HepG2 (cell line): Measurements from ENCODE around the gene SERPINA3. TPM values are rescaled to one million over a fixed set of nuclear protein-coding genes. Genes with fewer than 3 reads are reported as not detected.
A peak's percentile ranks its signal among the peaks of the same experiment; 100 is the strongest.

Experiments
- ATAC-seq: fragments of 200-7000 bp; cut with Tn5 transposase; 3 replicates; pipeline ENCODE4 v1.9.1; 2020; ENCODE audit warnings: mild to moderate bottlenecking, moderate library complexity
- BruUV-seq: library from RNA; stranded (reverse); fragments of 400-500 nt; replicated peaks from 2 replicates; lab custom pipeline; 2021; lab: Mats Ljungman, UMichigan
- CTCF ChIA-PET: fragments of 300-600 bp; formaldehyde crosslinking; extraction: SDS; loops from one replicate; lab custom pipeline; 2021; ENCODE audit warnings: low total read pairs, inconsistent platforms, low intra/inter-chr PET ratio; lab: Yijun Ruan, JAX
- POLR2A ChIA-PET: fragments of 350-600 bp; sonication (Branson Sonifier 250); formaldehyde crosslinking; loops from one replicate; lab custom pipeline; 2020; ENCODE audit warnings: antibody characterized with exemption, inconsistent platforms; lab: Yijun Ruan, JAX
- DNase-seq: peaks from one replicate; pipeline ENCODE4 v3.0.0-alpha.2; 2015; ENCODE audit warnings: low spot score
- FAIRE-seq: peaks from 3 replicates; lab custom pipeline; 2011; peaks lifted over from hg19 to GRCh38; lab: Jason Lieb, UNC
- H2AFZ ChIP-seq: one replicate; pipeline ENCODE4 v1.6.1; 2011; ENCODE audit warnings: low read length, inconsistent platforms
- H3K27ac ChIP-seq: fragments of 300-600 bp; 3 replicates; pipeline ENCODE4 v1.8.0; 2011; ENCODE audit warnings: mixed run types, mild to moderate bottlenecking, mixed read lengths, low read length, inconsistent platforms; ENCODE audit not compliant: insufficient read depth; ENCODE audit errors: extremely low read length
- H3K27me3 ChIP-seq, 2 experiments: fragments of 200-600 bp in 1 of 2; 2 replicates in 1 of 2; 3 replicates in 1 of 2; pipeline versions ENCODE4 v1.6.0 to v1.8.0; 2011; ENCODE audit warnings: low read length in 2 of 2, mild to moderate bottlenecking in 2 of 2, moderate library complexity in 2 of 2, inconsistent platforms in 1 of 2; ENCODE audit not compliant: insufficient read depth in 2 of 2, control insufficient read depth in 1 of 2
- H3K36me3 ChIP-seq, 2 experiments: fragments of 200-600 bp in 1 of 2; replicated peaks in 1 of 2; 2 replicates in 1 of 2; 3 replicates in 1 of 2; pipeline versions ENCODE4 v1.5.1 to v1.8.0; 2011; ENCODE audit warnings: low read length in 2 of 2, inconsistent platforms in 1 of 2; ENCODE audit not compliant: insufficient read depth in 2 of 2, control insufficient read depth in 1 of 2
- H3K4me1 ChIP-seq: 2 replicates; pipeline ENCODE4 v1.5.1; 2012; ENCODE audit warnings: low read length, inconsistent platforms; ENCODE audit not compliant: insufficient read depth
- H3K4me2 ChIP-seq: 2 replicates; pipeline ENCODE4 v1.6.0; 2011; ENCODE audit warnings: low read depth, low read length, inconsistent platforms
- H3K4me3 ChIP-seq, 3 experiments: fragments of 200-600 bp in 1 of 3; sonication (generic), shearing (Covaris generic) in 1 of 3; replicated peaks in 1 of 3; 2 replicates each; pipeline ENCODE4 v1.5.1; 2011 to 2016; ENCODE audit warnings: low read length in 3 of 3, inconsistent platforms in 2 of 3, low read depth in 2 of 3, mild to moderate bottlenecking in 2 of 3, control low read depth in 1 of 3, mixed read lengths in 1 of 3; ENCODE audit not compliant: insufficient read depth in 1 of 3
- H3K79me2 ChIP-seq: one replicate; pipeline ENCODE4 v1.6.1; 2011; ENCODE audit warnings: low read length, inconsistent platforms; ENCODE audit not compliant: insufficient read depth
- H3K9ac ChIP-seq: 2 replicates; pipeline ENCODE4 v1.6.0; 2011; ENCODE audit warnings: mild to moderate bottlenecking, low read depth, low read length, inconsistent platforms; ENCODE audit not compliant: insufficient read depth
- H3K9me3 ChIP-seq: 2 replicates; pipeline ENCODE4 v1.5.1; 2012; ENCODE audit warnings: mild to moderate bottlenecking, low read length
- H4K20me1 ChIP-seq: 2 replicates; pipeline ENCODE4 v1.6.0; 2011; ENCODE audit warnings: inconsistent platforms, mild to moderate bottlenecking, low read length, moderate library complexity; ENCODE audit not compliant: insufficient read depth
- AGO2 ChIP-seq: fragments of 200-400 bp; formaldehyde crosslinking; optimal IDR thresholded peaks from 2 replicates; pipeline ENCODE3; 2017; ENCODE audit warnings: mild to moderate bottlenecking, low read depth, low read length, moderate library complexity
- ARNT2 ChIP-seq: sonication (generic); formaldehyde crosslinking; IDR thresholded peaks from 2 replicates; pipeline ENCODE4 v1.8.0; 2022; ENCODE audit warnings: mild to moderate bottlenecking, low read depth, missing genetic modification reagents, moderate library complexity
- CHD2 ChIP-seq: IDR thresholded peaks from 2 replicates; pipeline ENCODE4 v1.6.1; 2011; ENCODE audit warnings: low read depth, low read length, improper control_type of control experiment
- CREB1 ChIP-seq, 2 experiments: fragments of 450-650 bp in 1 of 2; IDR thresholded peaks; 2 replicates each; pipeline ENCODE4 v1.6.1; 2016 to 2017; ENCODE audit warnings: control low read depth in 1 of 2, mild to moderate bottlenecking in 1 of 2, missing compliant biosample characterization in 1 of 2, missing genetic modification characterization in 1 of 2
- FOSL1 ChIP-seq: sonication (generic); formaldehyde crosslinking; IDR thresholded peaks from 2 replicates; pipeline ENCODE4 v1.9.0; 2021; ENCODE audit warnings: missing genetic modification reagents, borderline replicate concordance
- FOXA1 ChIP-seq, 2 experiments: fragments of 450-650 bp in 1 of 2; sonication (generic) in 1 of 2; formaldehyde crosslinking in 1 of 2; IDR thresholded peaks; 2 replicates each; pipeline versions ENCODE4 v1.4.0 to v1.6.1; 2016 to 2020; ENCODE audit warnings: missing genetic modification reagents in 1 of 2
- GPN1 ChIP-seq: sonication (generic); formaldehyde crosslinking; IDR thresholded peaks from 2 replicates; pipeline ENCODE4 v1.5.1; 2020; ENCODE audit warnings: missing genetic modification reagents, borderline replicate concordance
- RBFOX2 ChIP-seq: fragments of 200-400 bp; formaldehyde crosslinking; IDR thresholded peaks from 2 replicates; pipeline ENCODE4 v1.6.1; 2017; ENCODE audit warnings: low read depth, mild to moderate bottlenecking, low read length
- SRSF1 ChIP-seq: fragments of 200-400 bp; formaldehyde crosslinking; optimal IDR thresholded peaks from 2 replicates; pipeline ENCODE3; 2017; ENCODE audit warnings: mild to moderate bottlenecking, low read depth, low read length, moderate library complexity
- ZNF674 ChIP-seq: sonication (generic); formaldehyde crosslinking; IDR thresholded peaks from 2 replicates; pipeline ENCODE4 v1.5.0; 2020; ENCODE audit warnings: low read depth, mild to moderate bottlenecking, missing genetic modification reagents
- ZNF768 ChIP-seq: sonication (generic); formaldehyde crosslinking; IDR thresholded peaks from 2 replicates; pipeline ENCODE4 v1.4.0; 2020; ENCODE audit warnings: missing genetic modification reagents
- WGBS: methylation state at CpG from one replicate; pipeline ENCODE4 v1.1.6; 2017; ENCODE audit warnings: low lambda C conversion rate; 5-methylcytosine and 5-hydroxymethylcytosine counted together
- in situ Hi-C: cut with HindIII; loops from 2 replicates; pipeline ENCODE4 v1.10.0; 2017; ENCODE audit warnings: low pct_unique_long_range_greater_than_20kb; ENCODE audit not compliant: extremely low pct_ligation_motif_present
- intact Hi-C: fragments of 100-400 bp; cut with micrococcal nuclease; formaldehyde crosslinking; loops from one replicate; pipeline ENCODE4 v1.10.0; 2022; ENCODE audit not compliant: unreplicated experiment
- polyA plus RNA-seq, 8 experiments: library from polyadenylated mRNA; depleted of rRNA in 3 of 8; stranded (reverse) in 7 of 8; unstranded in 1 of 8; fragments of >200 nt; fragmentation: Illumina TruSeq in 4 of 8; extraction: Trizol in 4 of 8; gene quantifications; 2 replicates each; pipeline versions ENCODE4 v1.2.1 to v1.2.3, GENCODE V29; 2011 to 2016; ENCODE audit warnings: low read depth in 4 of 8, missing spikeins in 1 of 8, mixed read lengths in 1 of 8; ENCODE audit not compliant: insufficient read depth in 1 of 8
- total RNA-seq, 5 experiments: library from RNA; depleted of rRNA; stranded (reverse); fragments of >200 nt; fragmentation: Illumina TruSeq; extraction: Trizol; gene quantifications; 2 replicates each; pipeline ENCODE4 v1.2.3, GENCODE V29; 2016; ENCODE audit warnings: low read depth in 1 of 5
- TF ChIP-seq, protein P1 (sequence below): fragments of 450-650 bp; IDR thresholded peaks from 2 replicates; pipeline ENCODE4 v1.6.1; 2017; ENCODE audit warnings: mild to moderate bottlenecking
- TF ChIP-seq, protein P2 (sequence below): sonication (generic); formaldehyde crosslinking; IDR thresholded peaks from 2 replicates; pipeline ENCODE4 v1.5.1; 2020; ENCODE audit warnings: mild to moderate bottlenecking, missing genetic modification reagents, moderate library complexity

Gene SERPINA3
- total and polyA plus RNA-seq, 2 of the 13 experiments (the other 11 are each of a cell fraction or from before 2014, with no cell fraction given): 825 to 2,200 TPM

DNA sequence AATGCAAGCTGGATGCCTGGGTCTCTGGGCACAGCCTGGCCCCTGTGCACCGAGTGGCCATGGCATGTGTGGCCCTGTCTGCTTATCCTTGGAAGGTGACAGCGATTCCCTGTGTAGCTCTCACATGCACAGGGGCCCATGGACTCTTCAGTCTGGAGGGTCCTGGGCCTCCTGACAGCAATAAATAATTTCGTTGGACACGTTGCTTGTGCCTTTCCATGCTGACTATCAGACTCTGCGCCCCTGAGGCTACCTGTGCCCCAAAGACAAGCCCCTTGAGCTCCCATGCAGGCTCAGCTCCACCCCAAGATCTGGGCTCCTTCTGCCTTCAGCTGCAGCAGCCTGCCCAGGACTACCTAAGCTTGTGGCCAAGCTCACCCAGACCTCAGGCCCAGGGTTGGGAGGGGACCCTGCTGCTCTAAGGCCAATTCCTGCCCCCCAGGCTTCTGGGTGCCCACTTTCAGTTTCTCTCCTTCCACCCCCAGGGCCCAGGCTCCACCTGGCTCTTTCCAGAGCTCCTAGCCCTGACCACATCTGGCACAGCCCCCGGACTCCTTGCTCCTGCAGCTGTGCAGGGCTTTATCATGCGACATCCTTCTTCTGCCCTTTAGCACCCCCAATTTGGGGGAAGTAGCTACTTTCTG is 11.8 kb downstream of the SERPINA3 start:
- H3K4me3 ChIP-seq: no peak overlapping the region
- no peaks in the 10 kb centered on the region for H3K9me3 ChIP-seq
- in situ Hi-C loops (no loop called here), intact Hi-C loops (no loop called here)
- H2AFZ ChIP-seq: no peak overlapping the region
- no peaks in the 10 kb centered on the region for H3K27me3 ChIP-seq
- ChIA-PET POLR2A (interaction anchor here (0.7 to 19.0 kb wide), 9 partner anchors 9 to 55 kb away, joined by 3 to 638 read pairs (median 7); partner anchors contain the start of gene SERPINA3), CTCF (no interaction called here)
- no peak overlapping the region for H3K4me2 ChIP-seq
- H4K20me1 ChIP-seq: peaks cover 8% of the 10 kb centered on the region; the same call in 1 of the 2 replicates
- peaks cover 32% of the 10 kb centered on the region for H3K4me1 ChIP-seq
- no TSS peak for BruUV-seq
- TF ChIP-seq ZNF674: peak; percentile 21; the same call in 1 of the 2 replicates
- TF ChIP-seq ZNF768 (CRISPR knock-in tag): 0 out of 2 replicates have a peak, but pooled peaks have one; percentile 24
- peak; percentile 9 for TF ChIP-seq SRSF1
- no peak for TF ChIP-seq FOSL1
- peak; percentile 1; the same call in 1 of the 2 replicates for TF ChIP-seq ARNT2 (CRISPR knock-in tag)
- TF ChIP-seq, protein P1, sequence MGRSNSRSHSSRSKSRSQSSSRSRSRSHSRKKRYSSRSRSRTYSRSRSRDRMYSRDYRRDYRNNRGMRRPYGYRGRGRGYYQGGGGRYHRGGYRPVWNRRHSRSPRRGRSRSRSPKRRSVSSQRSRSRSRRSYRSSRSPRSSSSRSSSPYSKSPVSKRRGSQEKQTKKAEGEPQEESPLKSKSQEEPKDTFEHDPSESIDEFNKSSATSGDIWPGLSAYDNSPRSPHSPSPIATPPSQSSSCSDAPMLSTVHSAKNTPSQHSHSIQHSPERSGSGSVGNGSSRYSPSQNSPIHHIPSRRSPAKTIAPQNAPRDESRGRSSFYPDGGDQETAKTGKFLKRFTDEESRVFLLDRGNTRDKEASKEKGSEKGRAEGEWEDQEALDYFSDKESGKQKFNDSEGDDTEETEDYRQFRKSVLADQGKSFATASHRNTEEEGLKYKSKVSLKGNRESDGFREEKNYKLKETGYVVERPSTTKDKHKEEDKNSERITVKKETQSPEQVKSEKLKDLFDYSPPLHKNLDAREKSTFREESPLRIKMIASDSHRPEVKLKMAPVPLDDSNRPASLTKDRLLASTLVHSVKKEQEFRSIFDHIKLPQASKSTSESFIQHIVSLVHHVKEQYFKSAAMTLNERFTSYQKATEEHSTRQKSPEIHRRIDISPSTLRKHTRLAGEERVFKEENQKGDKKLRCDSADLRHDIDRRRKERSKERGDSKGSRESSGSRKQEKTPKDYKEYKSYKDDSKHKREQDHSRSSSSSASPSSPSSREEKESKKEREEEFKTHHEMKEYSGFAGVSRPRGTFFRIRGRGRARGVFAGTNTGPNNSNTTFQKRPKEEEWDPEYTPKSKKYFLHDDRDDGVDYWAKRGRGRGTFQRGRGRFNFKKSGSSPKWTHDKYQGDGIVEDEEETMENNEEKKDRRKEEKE: no peak
- no peak for TF ChIP-seq FOXA1 (IDR thresholded peaks at IDR 0.05)
- 0 out of 2 replicates have a peak, but pooled peaks have one; percentile 3 for TF ChIP-seq FOXA1 (CRISPR knock-in tag; IDR thresholded peaks at IDR 0.05)
- TF ChIP-seq, protein P2, sequence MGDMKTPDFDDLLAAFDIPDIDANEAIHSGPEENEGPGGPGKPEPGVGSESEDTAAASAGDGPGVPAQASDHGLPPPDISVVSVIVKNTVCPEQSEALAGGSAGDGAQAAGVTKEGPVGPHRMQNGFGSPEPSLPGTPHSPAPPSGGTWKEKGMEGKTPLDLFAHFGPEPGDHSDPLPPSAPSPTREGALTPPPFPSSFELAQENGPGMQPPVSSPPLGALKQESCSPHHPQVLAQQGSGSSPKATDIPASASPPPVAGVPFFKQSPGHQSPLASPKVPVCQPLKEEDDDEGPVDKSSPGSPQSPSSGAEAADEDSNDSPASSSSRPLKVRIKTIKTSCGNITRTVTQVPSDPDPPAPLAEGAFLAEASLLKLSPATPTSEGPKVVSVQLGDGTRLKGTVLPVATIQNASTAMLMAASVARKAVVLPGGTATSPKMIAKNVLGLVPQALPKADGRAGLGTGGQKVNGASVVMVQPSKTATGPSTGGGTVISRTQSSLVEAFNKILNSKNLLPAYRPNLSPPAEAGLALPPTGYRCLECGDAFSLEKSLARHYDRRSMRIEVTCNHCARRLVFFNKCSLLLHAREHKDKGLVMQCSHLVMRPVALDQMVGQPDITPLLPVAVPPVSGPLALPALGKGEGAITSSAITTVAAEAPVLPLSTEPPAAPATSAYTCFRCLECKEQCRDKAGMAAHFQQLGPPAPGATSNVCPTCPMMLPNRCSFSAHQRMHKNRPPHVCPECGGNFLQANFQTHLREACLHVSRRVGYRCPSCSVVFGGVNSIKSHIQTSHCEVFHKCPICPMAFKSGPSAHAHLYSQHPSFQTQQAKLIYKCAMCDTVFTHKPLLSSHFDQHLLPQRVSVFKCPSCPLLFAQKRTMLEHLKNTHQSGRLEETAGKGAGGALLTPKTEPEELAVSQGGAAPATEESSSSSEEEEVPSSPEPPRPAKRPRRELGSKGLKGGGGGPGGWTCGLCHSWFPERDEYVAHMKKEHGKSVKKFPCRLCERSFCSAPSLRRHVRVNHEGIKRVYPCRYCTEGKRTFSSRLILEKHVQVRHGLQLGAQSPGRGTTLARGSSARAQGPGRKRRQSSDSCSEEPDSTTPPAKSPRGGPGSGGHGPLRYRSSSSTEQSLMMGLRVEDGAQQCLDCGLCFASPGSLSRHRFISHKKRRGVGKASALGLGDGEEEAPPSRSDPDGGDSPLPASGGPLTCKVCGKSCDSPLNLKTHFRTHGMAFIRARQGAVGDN (CRISPR knock-in tag): peak; percentile 24; the same call in 1 of the 2 replicates
- peak; percentile 29; the same call in 1 of the 2 replicates for TF ChIP-seq CHD2
- peak; percentile 98 for TF ChIP-seq AGO2
- 0 out of 2 replicates have a peak, but pooled peaks have one; percentile 14 for TF ChIP-seq GPN1 (CRISPR knock-in tag)
- peak; percentile 9; the same call in 1 of the 2 replicates for TF ChIP-seq RBFOX2
- no peak for TF ChIP-seq CREB1 (IDR thresholded peaks at IDR 0.05)
- no peak for TF ChIP-seq CREB1 (CRISPR knock-in tag; IDR thresholded peaks at IDR 0.05)
- H3K36me3 ChIP-seq: peaks cover 31 to 56% of the 10 kb centered on the region in 2 experiments
- DNase-seq: no peak
- H3K9ac ChIP-seq: no peak overlapping the region
- ATAC-seq: peak; percentile 7; the same call in 1 of the 3 replicates
- no peak overlapping the region for H3K27ac ChIP-seq
- 95% methylated on average over 2 of the region's 7 CpGs for WGBS
- FAIRE-seq: no peak
- H3K79me2 ChIP-seq: no peaks in the 10 kb centered on the region
